Heart right ventricle (tissue), 16 donors: ENCODE measurements around the gene TMEM79. TPM values are rescaled to one million over a fixed set of nuclear protein-coding genes. Genes with fewer than 3 reads are reported as not detected.

Experiments
- ATAC-seq, 8 donors: fragments of 200-7000 bp; cut with Tn5 transposase; one replicate each; pipeline ENCODE4 v1.9.1; 2020; ENCODE audit warnings: mild to moderate bottlenecking in 8 of 8, moderate library complexity in 8 of 8, moderate number of reproducible peaks in 1 of 8
- DNase-seq, 2 donors: peaks; one replicate each; pipeline ENCODE4 v3.0.0-alpha.2; 2020
- H3K27ac ChIP-seq, 10 donors: fragments of 200-600 bp; sonication (generic) in 2 of 10; one replicate each; pipeline versions ENCODE4 v1.5.0 to v1.8.0; 2020 to 2022; ENCODE audit warnings: mild to moderate bottlenecking in 3 of 10
- H3K27me3 ChIP-seq, 7 donors: fragments of 200-600 bp; one replicate each; pipeline ENCODE4 v1.8.0; 2021 to 2022; ENCODE audit warnings: mild to moderate bottlenecking in 2 of 7
- H3K36me3 ChIP-seq, 9 donors: fragments of 200-600 bp; sonication (generic) in 1 of 9; one replicate each; pipeline versions ENCODE4 v1.5.0 to v1.8.0; 2020 to 2022; ENCODE audit warnings: mild to moderate bottlenecking in 2 of 9
- H3K4me1 ChIP-seq, 9 donors: fragments of 200-600 bp; sonication (generic) in 1 of 9; one replicate each; pipeline versions ENCODE4 v1.5.0 to v1.8.0; 2020 to 2022; ENCODE audit warnings: mild to moderate bottlenecking in 4 of 9
- H3K4me3 ChIP-seq, 10 donors: fragments of 200-600 bp; sonication (generic) in 2 of 10; one replicate each; pipeline versions ENCODE4 v1.5.0 to v1.8.0; 2020 to 2022; ENCODE audit warnings: mild to moderate bottlenecking in 7 of 10, moderate library complexity in 2 of 10
- H3K9me3 ChIP-seq, 11 donors: fragments of 200-600 bp in 10 of 11; sonication (generic) in 2 of 11; one replicate each; pipeline versions ENCODE4 v1.5.0 to v1.8.0; 2013 to 2022; ENCODE audit warnings: mild to moderate bottlenecking in 2 of 11, control low read depth in 1 of 11, moderate library complexity in 1 of 11
- WGBS, 2 donors: extraction: QIAGEN DNeasy Blood & Tissue Kit; methylation state at CpG; one replicate each; pipeline ENCODE4 v1.1.7; 2013; ENCODE audit warnings: inconsistent platforms in 1 of 2; 5-methylcytosine and 5-hydroxymethylcytosine counted together
- intact Hi-C, 10 donors: fragments of 100-400 bp; cut with DNase I; formaldehyde crosslinking; loops; one replicate each; pipeline versions ENCODE4 v1.11.1 to v1.14.2; 2022
- polyA plus RNA-seq, 2 donors: library from polyadenylated mRNA; stranded (reverse); fragments of 200-250 nt; gene quantifications; one replicate each; pipeline ENCODE4 v1.2.3, GENCODE V29; 2013
- total RNA-seq, 10 donors: library from RNA; stranded (reverse); fragmentation: NEBNext Ultra II Directional in 3 of 10; extraction: Animal tissue kit (Norgen Biotek cat#: 25700) in 3 of 10; gene quantifications; one replicate each; pipeline versions ENCODE4 v1.2.1 to v1.2.4, GENCODE V29; 2021 to 2023
- TF ChIP-seq, protein P1 (sequence below), 9 donors: fragments of 200-600 bp; sonication (generic) in 2 of 9; IDR thresholded peaks; one replicate each; pipeline versions ENCODE4 v1.5.0 to v1.8.0; 2021 to 2022; ENCODE audit warnings: antibody characterized with exemption in 9 of 9, mild to moderate bottlenecking in 5 of 9, moderate library complexity in 1 of 9
- donor health status: Arrhythmogenic right ventricular cardiomyopathy.
- donor health status: ischemic (EF 13 %, LVEDD 7.1; RV severe dilation, severe dysfunction).
- donor health status: healthy with polysubstance abuse.
- donor health status: DM: no; HTN: yes; CAD: no.
- donor health status: DM: no; HTN: no; CAD: no.
- donor health status: ischemic (EF 25% LVEDD 6.9; RV normal size, moderate dysfunction).
- donor health status: ischemic (EF 25% LVEDD 5.7; RV mildly dilated, moderate dysfunction).
- donor health status: healthy.
- donor health status: DM: yes; HTN: yes; CAD: no.
- donor health status: Ischemic cardiomyopathy.
- donor health status: ischemic (EF 35%, LVEDD 5.7; RV mildly dilated, moderate dysfunction).
- donor health status: nonischemic (EF 11% LVEDD 7.7; RV severe dilation, severe dysfunction).
- donor health status: DM: yes; HTN: yes; CAD: no.
- donor health status: PGD.
- donor health status: ischemic (EF 29% LVEDD 5.4; RV normal size, mild dysfunction).
- donor health status: nonischemic (EF 23%, LVEDD 6.1; RV moderate dilation, normal function).

Gene TMEM79
- total and polyA plus RNA-seq, 12 donors: 0.82 to 2.3 (median 1.7) TPM

DNA sequence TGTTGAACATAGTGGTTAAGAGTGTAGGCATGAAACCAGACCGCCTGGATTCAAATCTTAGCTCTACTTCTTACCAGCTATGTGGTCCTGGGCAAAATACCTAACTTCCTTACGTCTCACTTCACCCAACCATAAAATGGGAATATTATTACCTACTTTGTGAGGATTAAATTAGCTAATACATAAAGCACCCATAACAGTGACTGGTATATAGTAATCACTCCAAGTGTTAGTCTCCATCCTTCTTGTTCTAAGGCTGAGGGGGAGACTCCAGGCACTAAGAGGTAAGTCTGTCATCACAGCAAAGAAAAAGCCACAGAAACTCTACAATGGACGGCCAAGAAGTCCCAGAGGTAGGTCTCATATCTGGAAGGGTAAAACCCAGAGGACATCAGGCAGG is 4.3 kb upstream of the TMEM79 start:
- Histone ChIP-seq H3K4me1 (peaks cover 0 to 78% (median 28%) of the 10 kb centered on the region in 9 donors), H3K9me3 (no peaks in the 10 kb centered on the region), H3K36me3 (peaks cover 0 to 56% (median 35%) of the 10 kb centered on the region in 9 donors), H3K27ac (no peak overlapping the region), H3K27me3 (no peaks in the 10 kb centered on the region), H3K4me3 (no peak overlapping the region)
- 85 to 95% methylated on average over 3 of the region's 3 CpGs for WGBS, 2 donors
- DNase-seq (no peak), ATAC-seq (no peak)
- TF ChIP-seq, protein P1, sequence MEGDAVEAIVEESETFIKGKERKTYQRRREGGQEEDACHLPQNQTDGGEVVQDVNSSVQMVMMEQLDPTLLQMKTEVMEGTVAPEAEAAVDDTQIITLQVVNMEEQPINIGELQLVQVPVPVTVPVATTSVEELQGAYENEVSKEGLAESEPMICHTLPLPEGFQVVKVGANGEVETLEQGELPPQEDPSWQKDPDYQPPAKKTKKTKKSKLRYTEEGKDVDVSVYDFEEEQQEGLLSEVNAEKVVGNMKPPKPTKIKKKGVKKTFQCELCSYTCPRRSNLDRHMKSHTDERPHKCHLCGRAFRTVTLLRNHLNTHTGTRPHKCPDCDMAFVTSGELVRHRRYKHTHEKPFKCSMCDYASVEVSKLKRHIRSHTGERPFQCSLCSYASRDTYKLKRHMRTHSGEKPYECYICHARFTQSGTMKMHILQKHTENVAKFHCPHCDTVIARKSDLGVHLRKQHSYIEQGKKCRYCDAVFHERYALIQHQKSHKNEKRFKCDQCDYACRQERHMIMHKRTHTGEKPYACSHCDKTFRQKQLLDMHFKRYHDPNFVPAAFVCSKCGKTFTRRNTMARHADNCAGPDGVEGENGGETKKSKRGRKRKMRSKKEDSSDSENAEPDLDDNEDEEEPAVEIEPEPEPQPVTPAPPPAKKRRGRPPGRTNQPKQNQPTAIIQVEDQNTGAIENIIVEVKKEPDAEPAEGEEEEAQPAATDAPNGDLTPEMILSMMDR (IDR thresholded peaks at IDR 0.05): no peak
- intact Hi-C loops: loop anchor here in 1 of 10 donors (5.0 kb wide), 1 partner anchor 38 kb away; the partner anchor contains the start of gene BGLAP

DNA sequence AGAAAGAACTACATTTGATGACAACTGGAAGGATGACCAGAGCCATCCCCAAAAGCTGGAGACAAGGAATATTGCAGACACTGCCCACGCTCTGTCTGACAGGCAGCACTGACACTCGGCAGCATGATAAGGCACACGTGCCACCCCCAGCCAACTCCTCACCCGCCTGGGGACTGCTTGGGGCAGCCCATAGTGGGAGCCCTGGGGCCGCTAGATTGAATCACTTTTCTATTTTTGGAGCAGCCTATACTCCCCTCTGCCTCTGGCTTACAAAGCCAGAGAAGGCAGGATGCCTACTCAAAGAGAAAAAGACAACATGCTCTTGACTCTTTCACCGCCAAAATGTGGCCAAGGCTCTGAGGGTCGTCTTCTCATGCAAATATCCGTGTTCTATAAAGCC is 2.8 kb upstream of the TMEM79 start:
- peaks cover 0 to 77% (median 28%) of the 10 kb centered on the region in 9 donors for H3K4me1 ChIP-seq
- peaks cover 0 to 45% (median 21%) of the 10 kb centered on the region in 9 donors for H3K36me3 ChIP-seq
- TF ChIP-seq, protein P1 (IDR thresholded peaks at IDR 0.05): peak in 2 of 9 donors; percentile 15 to 22
- peak overlapping the region in 9 of 10 donors; percentile 85 to 98 (median 92) for H3K27ac ChIP-seq
- H3K27me3 ChIP-seq: no peaks in the 10 kb centered on the region
- intact Hi-C loops: no loop called here
- peak; percentile 52 to 87 (median 76) for ATAC-seq
- H3K4me3 ChIP-seq: peak overlapping the region in 9 of 10 donors; percentile 72 to 96 (median 87)
- peak; percentile 65 to 69 for DNase-seq
- no peaks in the 10 kb centered on the region for H3K9me3 ChIP-seq
- 9 to 13% methylated on average over 8 of the region's 8 CpGs for WGBS, 2 donors

DNA sequence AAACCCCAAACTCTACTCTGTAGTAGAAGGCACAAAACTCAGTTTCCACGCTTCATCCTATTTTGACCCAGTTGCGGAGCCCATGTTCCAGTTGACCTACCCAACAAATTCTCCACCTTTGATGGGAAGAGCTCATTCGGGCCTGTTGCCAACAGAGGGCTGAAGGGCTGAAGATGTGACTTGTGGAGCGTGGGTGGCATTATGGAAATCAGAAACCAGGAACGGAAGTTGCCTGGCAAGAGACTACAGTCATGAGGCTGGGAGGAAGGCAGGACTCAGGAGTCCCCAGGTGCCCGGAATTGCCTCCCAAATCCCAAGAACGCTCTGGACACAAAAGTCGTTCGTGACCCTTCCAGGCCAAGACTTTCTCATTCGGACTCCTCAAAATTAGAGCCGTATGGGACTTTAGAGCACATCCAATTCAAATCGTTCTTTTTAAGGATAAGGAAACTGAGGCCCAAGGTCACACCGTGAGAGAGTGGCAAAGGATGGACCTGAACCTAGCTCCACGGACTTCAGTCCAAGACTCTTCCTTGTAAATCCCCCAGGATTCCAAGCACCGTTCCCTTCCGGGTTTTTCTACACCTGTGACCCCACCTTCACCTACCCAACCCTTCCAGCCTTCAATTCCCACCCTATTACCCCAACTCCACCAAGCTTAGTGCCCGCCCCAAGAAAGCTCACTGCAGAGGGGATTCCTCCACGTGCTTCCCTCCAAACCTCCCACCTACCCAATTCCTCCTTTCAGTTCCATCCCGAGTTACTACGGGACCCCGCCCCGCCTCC is 2.2 kb upstream of the TMEM79 start:
- Histone ChIP-seq H3K4me1 (peaks cover 0 to 71% (median 28%) of the 10 kb centered on the region in 9 donors), H3K9me3 (no peaks in the 10 kb centered on the region), H3K27me3 (no peaks in the 10 kb centered on the region), H3K4me3 (peak overlapping the region; percentile 72 to 97 (median 88)), H3K27ac (peak overlapping the region; percentile 82 to 98 (median 92)), H3K36me3 (peaks cover 0 to 43% (median 15%) of the 10 kb centered on the region in 9 donors)
- TF ChIP-seq, protein P1 (IDR thresholded peaks at IDR 0.05): no peak
- WGBS, 2 donors: 6 to 8% methylated on average over 22 of the region's 22 CpGs
- ATAC-seq: peak in 7 of 8 donors; percentile 0 to 37 (median 3)
- DNase-seq: peak in 1 of 2 donors; percentile 35
- intact Hi-C loops: no loop called here

DNA sequence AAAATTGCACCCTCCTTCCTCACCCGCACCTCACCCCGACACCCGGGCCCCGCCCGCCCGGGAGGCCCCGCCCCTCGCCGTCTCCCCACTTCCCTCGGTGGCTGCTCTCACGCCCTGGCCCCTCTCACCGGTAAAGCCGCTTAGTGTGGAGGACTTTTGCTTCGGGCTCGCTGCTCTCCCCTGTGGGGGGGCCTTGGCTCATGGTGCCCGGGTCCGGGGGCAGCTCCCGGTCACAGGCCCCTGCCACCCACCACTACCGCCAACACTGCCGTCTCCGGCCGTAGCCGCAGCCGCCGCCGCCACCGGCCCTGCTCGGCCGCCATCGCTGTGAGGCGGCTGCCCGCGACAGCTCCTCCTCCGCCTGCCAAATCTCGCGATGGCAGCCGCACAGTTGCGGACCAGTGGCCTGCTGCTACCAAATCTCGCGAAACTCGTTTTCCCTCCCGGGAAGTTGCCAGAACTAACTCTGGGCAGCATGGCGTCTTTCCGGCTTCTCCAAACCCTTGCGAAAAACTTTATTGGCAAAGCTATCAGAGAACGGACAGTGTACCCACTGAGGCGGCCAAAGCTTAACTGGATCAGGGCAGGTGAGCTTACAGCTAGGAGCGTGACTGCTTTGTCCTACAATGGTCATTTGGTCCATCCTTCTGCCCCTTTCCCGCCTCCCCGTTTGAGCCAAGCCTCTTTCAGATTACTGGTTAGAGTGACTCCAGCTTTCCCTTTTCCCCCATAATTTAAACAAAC is 1.5 kb upstream of the TMEM79 start, which contains the start of gene SMG5:
SMG5 (minus strand) TSS at position 347 of the 744 bp plus-strand sequence; CDS start at position 202, 145 bp downstream.
- Histone ChIP-seq H3K27me3 (no peaks in the 10 kb centered on the region), H3K9me3 (no peaks in the 10 kb centered on the region), H3K27ac (peak within 1 kb of the TSS; percentile 82 to 98 (median 92)), H3K4me3 (peak within 1 kb of the TSS; percentile 72 to 97 (median 88)), H3K36me3 (peaks cover 0 to 35% (median 11%) of the 10 kb centered on the region in 9 donors), H3K4me1 (peaks cover 0 to 63% (median 28%) of the 10 kb centered on the region in 9 donors)
- DNase-seq (peak; percentile 95 to 98), ATAC-seq (peak; percentile 89 to 96 (median 94))
- WGBS, 2 donors: 0% methylated on average over 45 to 50 of the region's 50 CpGs
- TF ChIP-seq, protein P1 (IDR thresholded peaks at IDR 0.05): no peak
- intact Hi-C loops: no loop called here
